SK-N-SH (cell line): ENCODE measurements around the gene HERC5. TPM values are rescaled to one million over a fixed set of nuclear protein-coding genes. Genes with fewer than 3 reads are reported as not detected.

Experiments
- CTCF ChIA-PET: fragments of 300-600, 350-600 bp; formaldehyde crosslinking; extraction: SDS; loops from one replicate; lab custom pipeline; 2021; lab: Yijun Ruan, JAX
- POLR2A ChIA-PET: fragments of 350-600 bp; sonication (Branson Sonifier 250); formaldehyde crosslinking; extraction: SDS; loops from one replicate; lab custom pipeline; 2020; ENCODE audit warnings: antibody characterized with exemption, inconsistent platforms; lab: Yijun Ruan, JAX
- DNase-seq: peaks from one replicate; pipeline ENCODE4 v3.0.0; 2012
- H2AFZ ChIP-seq: fragments of 200-600 bp; sonication (generic); 2 replicates; pipeline ENCODE4 v1.8.1; 2016; ENCODE audit warnings: antibody characterized with exemption, mild to moderate bottlenecking, low read depth
- H3F3A ChIP-seq: fragments of 200-600 bp; sonication (generic); replicated peaks from 2 replicates; pipeline ENCODE3; 2016; ENCODE audit warnings: antibody characterized with exemption, mild to moderate bottlenecking; ENCODE audit not compliant: insufficient read depth
- H3K27ac ChIP-seq, 2 experiments: fragments of 200-500 bp in 1 of 2; fragments of 200-600 bp in 1 of 2; sonication (Bioruptor generic) in 1 of 2; sonication (generic), shearing (Covaris generic) in 1 of 2; 2 replicates each; pipeline versions ENCODE4 v1.5.1 to v1.6.1; 2014 to 2016; ENCODE audit warnings: low read depth in 2 of 2, inconsistent platforms in 1 of 2, low read length in 1 of 2, mild to moderate bottlenecking in 1 of 2, mixed read lengths in 1 of 2
- H3K27me3 ChIP-seq: fragments of 200-600 bp; sonication (generic), shearing (Covaris generic); 2 replicates; pipeline ENCODE4 v1.6.1; 2016; ENCODE audit warnings: mixed run types; ENCODE audit not compliant: insufficient read depth
- H3K36me3 ChIP-seq, 2 experiments: fragments of 200-500 bp in 1 of 2; fragments of 200-600 bp in 1 of 2; sonication (Bioruptor generic) in 1 of 2; sonication (generic) in 1 of 2; replicated peaks in 1 of 2; 2 replicates each; pipeline versions ENCODE3 to v1.5.1; 2014 to 2016; ENCODE audit warnings: low read length in 1 of 2, mild to moderate bottlenecking in 1 of 2; ENCODE audit not compliant: insufficient read depth in 2 of 2, control insufficient read depth in 1 of 2
- H3K4me1 ChIP-seq, 2 experiments: fragments of 200-500 bp in 1 of 2; fragments of 200-600 bp in 1 of 2; sonication (Bioruptor generic) in 1 of 2; sonication (generic), shearing (Covaris generic) in 1 of 2; 2 replicates each; pipeline versions ENCODE4 v1.5.1 to v1.6.1; 2014 to 2016; ENCODE audit warnings: low read depth in 1 of 2, low read length in 1 of 2, mixed run types in 1 of 2; ENCODE audit not compliant: insufficient read depth in 2 of 2, control insufficient read depth in 1 of 2
- H3K4me2 ChIP-seq: fragments of 200-600 bp; sonication (generic), shearing (Covaris generic); 2 replicates; pipeline ENCODE4 v1.6.1; 2017; ENCODE audit warnings: mixed run types
- H3K4me3 ChIP-seq, 2 experiments: fragments of 200-500 bp in 1 of 2; fragments of 200-600 bp in 1 of 2; sonication (Bioruptor generic) in 1 of 2; sonication (generic), shearing (Covaris generic) in 1 of 2; 2 replicates each; pipeline versions ENCODE4 v1.5.1 to v1.8.1; 2014 to 2016; ENCODE audit warnings: low read depth in 2 of 2, inconsistent platforms in 1 of 2, low read length in 1 of 2, mild to moderate bottlenecking in 1 of 2, mixed read lengths in 1 of 2, moderate library complexity in 1 of 2
- H3K79me2 ChIP-seq: fragments of 200-600 bp; sonication (generic); 2 replicates; pipeline ENCODE4 v1.8.1; 2017; ENCODE audit warnings: mild to moderate bottlenecking; ENCODE audit not compliant: insufficient read depth
- H3K9ac ChIP-seq: fragments of 200-600 bp; sonication (generic); 2 replicates; pipeline ENCODE4 v1.6.1; 2017; ENCODE audit warnings: mixed run types
- H3K9me2 ChIP-seq: fragments of 200-600 bp; sonication (generic); 2 replicates; pipeline ENCODE4 v1.6.1; 2017; ENCODE audit warnings: mixed run types
- H3K9me3 ChIP-seq: fragments of 200-600 bp; sonication (generic); 2 replicates; pipeline ENCODE4 v1.6.1; 2017; ENCODE audit warnings: mixed run types, mild to moderate bottlenecking, moderate library complexity
- H4K20me1 ChIP-seq: fragments of 200-600 bp; sonication (generic); 2 replicates; pipeline ENCODE4 v1.6.1; 2017; ENCODE audit warnings: mild to moderate bottlenecking, mixed run types; ENCODE audit not compliant: insufficient read depth
- CHD2 ChIP-seq: fragments of 150-350 bp; IDR thresholded peaks from 2 replicates; pipeline ENCODE4 v1.6.1; 2018; ENCODE audit warnings: low read length; ENCODE audit not compliant: partially characterized antibody
- CTCF ChIP-seq: fragments of 200-600 bp; sonication (generic); IDR thresholded peaks from 2 replicates; pipeline ENCODE4 v1.6.1; 2017; ENCODE audit warnings: antibody characterized with exemption, mild to moderate bottlenecking, moderate library complexity
- FOSL2 ChIP-seq: IDR thresholded peaks from 2 replicates; pipeline ENCODE4 v1.4.0; 2012; ENCODE audit warnings: low read depth, mild to moderate bottlenecking, moderate library complexity, borderline replicate concordance
- FOXM1 ChIP-seq: IDR thresholded peaks from 2 replicates; pipeline ENCODE4 v1.4.0; 2012; ENCODE audit warnings: low read depth, mild to moderate bottlenecking
- GABPA ChIP-seq: IDR thresholded peaks from 2 replicates; pipeline ENCODE4 v1.4.0; 2012; ENCODE audit warnings: low read depth, mild to moderate bottlenecking
- JUND ChIP-seq: IDR thresholded peaks from 2 replicates; pipeline ENCODE4 v1.4.0; 2012
- NFIC ChIP-seq: IDR thresholded peaks from 2 replicates; pipeline ENCODE4 v1.4.0; 2012; ENCODE audit warnings: borderline replicate concordance
- POLR2AphosphoS5 ChIP-seq: IDR thresholded peaks from 2 replicates; pipeline ENCODE4 v1.6.1; 2012; ENCODE audit warnings: low read depth, low read length
- RCOR1 ChIP-seq: fragments of 150-350 bp; IDR thresholded peaks from 2 replicates; pipeline ENCODE4 v1.6.1; 2017; ENCODE audit warnings: antibody characterized with exemption, low read length
- RFX5 ChIP-seq: IDR thresholded peaks from 2 replicates; pipeline ENCODE4 v1.6.1; 2012; ENCODE audit warnings: mild to moderate bottlenecking, improper control_type of control experiment, low read length
- RXRA ChIP-seq: IDR thresholded peaks from 2 replicates; pipeline ENCODE4 v1.4.0; 2012; ENCODE audit warnings: low read depth, mild to moderate bottlenecking, borderline replicate concordance
- SIN3A ChIP-seq: IDR thresholded peaks from 2 replicates; pipeline ENCODE4 v1.6.1; 2012; ENCODE audit warnings: low read depth, mild to moderate bottlenecking, low read length, moderate library complexity, borderline replicate concordance
- TAF1 ChIP-seq: IDR thresholded peaks from 2 replicates; pipeline ENCODE4 v1.6.1; 2012; ENCODE audit warnings: low read depth, mild to moderate bottlenecking, low read length, moderate library complexity, borderline replicate concordance
- TCF12 ChIP-seq: IDR thresholded peaks from 2 replicates; pipeline ENCODE4 v1.4.0; 2012
- TEAD4 ChIP-seq: IDR thresholded peaks from 2 replicates; pipeline ENCODE4 v1.4.0; 2012; ENCODE audit warnings: mild to moderate bottlenecking, borderline replicate concordance; ENCODE audit not compliant: insufficient read depth
- YY1 ChIP-seq: IDR thresholded peaks from 2 replicates; pipeline ENCODE4 v1.4.0; 2012; ENCODE audit warnings: low read depth, mild to moderate bottlenecking
- WGBS: methylation state at CpG from one replicate; pipeline ENCODE4 v1.1.6; 2017; ENCODE audit warnings: low lambda C conversion rate; 5-methylcytosine and 5-hydroxymethylcytosine counted together
- polyA plus RNA-seq, 3 experiments: library from polyadenylated mRNA; depleted of rRNA; stranded (reverse); fragments of >200 nt; gene quantifications; 2 replicates each; pipeline ENCODE4 v1.2.3, GENCODE V29; 2012
- TF ChIP-seq, protein P1 (sequence below): fragments of 150-350 bp; IDR thresholded peaks from 2 replicates; pipeline ENCODE4 v1.6.1; 2017; ENCODE audit warnings: antibody characterized with exemption, low read length, low read depth, borderline replicate concordance
- TF ChIP-seq, protein P2 (sequence below): fragments of 150-350 bp; IDR thresholded peaks from 2 replicates; pipeline ENCODE4 v1.6.1; 2016; ENCODE audit warnings: mild to moderate bottlenecking, low read depth, low read length
- TF ChIP-seq, protein P3 (sequence below): IDR thresholded peaks from 2 replicates; pipeline ENCODE4 v1.6.1; 2012; ENCODE audit warnings: mild to moderate bottlenecking, low read depth, low read length, moderate library complexity

Gene HERC5
- polyA plus RNA-seq, 1 of the 3 experiments (the other 2 are of a cell fraction): 0.15 TPM

GRCh38 chr4:88415982-88416381 lies 40.9 kb upstream of the HERC5 start:
- DNase-seq: no peak
- Histone ChIP-seq H3K4me1 (no peaks in the 10 kb centered on the region), H3K27me3 (no peaks in the 10 kb centered on the region), H3K4me2 (no peak overlapping the region), H2AFZ (no peak overlapping the region), H3K4me3 (no peak overlapping the region), H3K9ac (no peak overlapping the region), H3K9me3 (no peaks in the 10 kb centered on the region), H3K9me2 (no peaks in the 10 kb centered on the region), H3K79me2 (no peaks in the 10 kb centered on the region), H3K27ac (no peak overlapping the region), H3K36me3 (no peaks in the 10 kb centered on the region), H4K20me1 (no peaks in the 10 kb centered on the region), H3F3A (no peaks in the 10 kb centered on the region)
- ChIA-PET POLR2A (no interaction called here), CTCF (interaction anchor here (0.5 kb wide), 1 partner anchor 63 kb away, joined by 3 read pairs; no protein-coding TSS in a partner anchor)
- TF ChIP-seq CHD2: no peak
- no peak for TF ChIP-seq NFIC
- no peak for TF ChIP-seq SIN3A
- TF ChIP-seq TCF12: no peak
- TF ChIP-seq RFX5: no peak
- WGBS: 68% methylated on average over 2 of the region's 2 CpGs

- Histone ChIP-seq H3K79me2 (no peaks in the 10 kb centered on the region), H3K36me3 (no peaks in the 10 kb centered on the region), H3K9me2 (no peaks in the 10 kb centered on the region), H3K9ac (no peak overlapping the region), H4K20me1 (no peaks in the 10 kb centered on the region), H3K4me3 (no peak overlapping the region), H3F3A (no peaks in the 10 kb centered on the region), H3K4me1 (no peaks in the 10 kb centered on the region; a peak in 1 of 4 replicates), H3K27ac (no peak overlapping the region), H3K27me3 (no peaks in the 10 kb centered on the region), H3K9me3 (no peaks in the 10 kb centered on the region), H3K4me2 (no peak overlapping the region), H2AFZ (no peak overlapping the region)
- WGBS: 76% methylated on average over 3 of the region's 3 CpGs
- ChIA-PET POLR2A (no interaction called here), CTCF (no interaction called here)
- DNase-seq: no peak
- TF ChIP-seq CTCF (no peak), POLR2AphosphoS5 (no peak), RFX5 (no peak), TCF12 (no peak), RCOR1 (no peak), JUND (no peak), NFIC (no peak), FOXM1 (no peak), GABPA (no peak), TAF1 (no peak), CHD2 (no peak), TEAD4 (no peak), SIN3A (no peak), FOSL2 (no peak), YY1 (no peak), RXRA (no peak)
- TF ChIP-seq, protein P1, sequence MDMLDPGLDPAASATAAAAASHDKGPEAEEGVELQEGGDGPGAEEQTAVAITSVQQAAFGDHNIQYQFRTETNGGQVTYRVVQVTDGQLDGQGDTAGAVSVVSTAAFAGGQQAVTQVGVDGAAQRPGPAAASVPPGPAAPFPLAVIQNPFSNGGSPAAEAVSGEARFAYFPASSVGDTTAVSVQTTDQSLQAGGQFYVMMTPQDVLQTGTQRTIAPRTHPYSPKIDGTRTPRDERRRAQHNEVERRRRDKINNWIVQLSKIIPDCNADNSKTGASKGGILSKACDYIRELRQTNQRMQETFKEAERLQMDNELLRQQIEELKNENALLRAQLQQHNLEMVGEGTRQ: no peak
- TF ChIP-seq, protein P2, sequence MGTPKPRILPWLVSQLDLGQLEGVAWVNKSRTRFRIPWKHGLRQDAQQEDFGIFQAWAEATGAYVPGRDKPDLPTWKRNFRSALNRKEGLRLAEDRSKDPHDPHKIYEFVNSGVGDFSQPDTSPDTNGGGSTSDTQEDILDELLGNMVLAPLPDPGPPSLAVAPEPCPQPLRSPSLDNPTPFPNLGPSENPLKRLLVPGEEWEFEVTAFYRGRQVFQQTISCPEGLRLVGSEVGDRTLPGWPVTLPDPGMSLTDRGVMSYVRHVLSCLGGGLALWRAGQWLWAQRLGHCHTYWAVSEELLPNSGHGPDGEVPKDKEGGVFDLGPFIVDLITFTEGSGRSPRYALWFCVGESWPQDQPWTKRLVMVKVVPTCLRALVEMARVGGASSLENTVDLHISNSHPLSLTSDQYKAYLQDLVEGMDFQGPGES: no peak
- TF ChIP-seq, protein P3, sequence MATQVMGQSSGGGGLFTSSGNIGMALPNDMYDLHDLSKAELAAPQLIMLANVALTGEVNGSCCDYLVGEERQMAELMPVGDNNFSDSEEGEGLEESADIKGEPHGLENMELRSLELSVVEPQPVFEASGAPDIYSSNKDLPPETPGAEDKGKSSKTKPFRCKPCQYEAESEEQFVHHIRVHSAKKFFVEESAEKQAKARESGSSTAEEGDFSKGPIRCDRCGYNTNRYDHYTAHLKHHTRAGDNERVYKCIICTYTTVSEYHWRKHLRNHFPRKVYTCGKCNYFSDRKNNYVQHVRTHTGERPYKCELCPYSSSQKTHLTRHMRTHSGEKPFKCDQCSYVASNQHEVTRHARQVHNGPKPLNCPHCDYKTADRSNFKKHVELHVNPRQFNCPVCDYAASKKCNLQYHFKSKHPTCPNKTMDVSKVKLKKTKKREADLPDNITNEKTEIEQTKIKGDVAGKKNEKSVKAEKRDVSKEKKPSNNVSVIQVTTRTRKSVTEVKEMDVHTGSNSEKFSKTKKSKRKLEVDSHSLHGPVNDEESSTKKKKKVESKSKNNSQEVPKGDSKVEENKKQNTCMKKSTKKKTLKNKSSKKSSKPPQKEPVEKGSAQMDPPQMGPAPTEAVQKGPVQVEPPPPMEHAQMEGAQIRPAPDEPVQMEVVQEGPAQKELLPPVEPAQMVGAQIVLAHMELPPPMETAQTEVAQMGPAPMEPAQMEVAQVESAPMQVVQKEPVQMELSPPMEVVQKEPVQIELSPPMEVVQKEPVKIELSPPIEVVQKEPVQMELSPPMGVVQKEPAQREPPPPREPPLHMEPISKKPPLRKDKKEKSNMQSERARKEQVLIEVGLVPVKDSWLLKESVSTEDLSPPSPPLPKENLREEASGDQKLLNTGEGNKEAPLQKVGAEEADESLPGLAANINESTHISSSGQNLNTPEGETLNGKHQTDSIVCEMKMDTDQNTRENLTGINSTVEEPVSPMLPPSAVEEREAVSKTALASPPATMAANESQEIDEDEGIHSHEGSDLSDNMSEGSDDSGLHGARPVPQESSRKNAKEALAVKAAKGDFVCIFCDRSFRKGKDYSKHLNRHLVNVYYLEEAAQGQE: no peak
Measured at GRCh38 chr4:88418411-88418810, 38.5 kb upstream of the HERC5 start.
